ENCODE measurements around the gene OS9.

Gene OS9

GRCh38 chr12:57765698-57766463, 71.9 kb downstream of the OS9 start:
- Histone ChIP-seq H3K27me3 (peaks cover 0 to 48% of the 10 kb centered on the region in 2 donors), H3K4me3 (peak overlapping the region; percentile 26 to 50), H3K4me1 (peaks cover 0 to 35% (median 31%) of the 10 kb centered on the region in 4 donors), H3K36me3 (peaks cover 0 to 17% (median 12%) of the 10 kb centered on the region in 3 donors), H3K9me3 (no peaks in the 10 kb centered on the region), H3K27ac (no peak overlapping the region)
- no peak for TF ChIP-seq CTCF (IDR thresholded peaks at IDR 0.05)
- DNase-seq: peak in 1 of 2 donors; percentile 62
- intact Hi-C loops (cut with DNase I; ENCODE audit: low total_unique reads): no loop called here

- intact Hi-C loops (cut with DNase I; ENCODE audit: low total_unique reads): no loop called here
- H3K27ac ChIP-seq: no peak within 1 kb of the TSS
- peaks cover 0 to 43% (median 38%) of the 10 kb centered on the region in 4 donors for H3K4me1 ChIP-seq
- DNase-seq: peak in 1 of 2 donors; percentile 70
- peaks cover 0 to 17% (median 12%) of the 10 kb centered on the region in 3 donors for H3K36me3 ChIP-seq
- H3K4me3 ChIP-seq: peak within 1 kb of the TSS; percentile 26 to 50
- no peak for TF ChIP-seq CTCF (IDR thresholded peaks at IDR 0.05)
- H3K27me3 ChIP-seq: peaks cover 0 to 45% of the 10 kb centered on the region in 2 donors
- H3K9me3 ChIP-seq: no peaks in the 10 kb centered on the region
Observed at GRCh38 chr12:57766464-57767304, 72.8 kb downstream of the OS9 start, which contains the start of gene CYP27B1. Gene CYP27B1 (minus strand): TSS chr12:57767078. CDS start chr12:57767041, 37 bp downstream.

GRCh38 chr12:57767305-57767698, 73.4 kb downstream of the OS9 start:
- TF ChIP-seq CTCF (IDR thresholded peaks at IDR 0.05): no peak
- H3K4me3 ChIP-seq: peak overlapping the region in 1 of 2 donors; percentile 50
- no peak for DNase-seq
- peaks cover 0 to 44% (median 39%) of the 10 kb centered on the region in 4 donors for H3K4me1 ChIP-seq
- no peaks in the 10 kb centered on the region for H3K9me3 ChIP-seq
- no peak overlapping the region for H3K27ac ChIP-seq
- intact Hi-C loops (cut with DNase I; ENCODE audit: low total_unique reads): no loop called here
- H3K36me3 ChIP-seq: peaks cover 0 to 17% (median 12%) of the 10 kb centered on the region in 3 donors
- H3K27me3 ChIP-seq: peaks cover 0 to 39% of the 10 kb centered on the region in 2 donors

GRCh38 chr12:57767876-57768275, 73.9 kb downstream of the OS9 start:
- Histone ChIP-seq H3K4me3 (no peak overlapping the region), H3K27me3 (peaks cover 0 to 33% of the 10 kb centered on the region in 2 donors), H3K9me3 (no peaks in the 10 kb centered on the region), H3K36me3 (peaks cover 0 to 17% (median 12%) of the 10 kb centered on the region in 3 donors), H3K27ac (no peak overlapping the region), H3K4me1 (peaks cover 0 to 44% (median 39%) of the 10 kb centered on the region in 4 donors)
- peak in 1 of 2 donors; percentile 42 for DNase-seq
- TF ChIP-seq CTCF (IDR thresholded peaks at IDR 0.05): no peak
- intact Hi-C loops (cut with DNase I; ENCODE audit: low total_unique reads): no loop called here

GRCh38 chr12:57769594-57769993, 75.7 kb downstream of the OS9 start:
- Histone ChIP-seq H3K27ac (no peak overlapping the region), H3K27me3 (peaks cover 0 to 16% of the 10 kb centered on the region in 2 donors), H3K9me3 (no peaks in the 10 kb centered on the region), H3K36me3 (peaks cover 0 to 17% (median 12%) of the 10 kb centered on the region in 3 donors), H3K4me3 (no peak overlapping the region), H3K4me1 (peaks cover 0 to 50% (median 43%) of the 10 kb centered on the region in 4 donors)
- TF ChIP-seq CTCF (IDR thresholded peaks at IDR 0.05): no peak
- DNase-seq: no peak
- intact Hi-C loops (cut with DNase I; ENCODE audit: low total_unique reads): no loop called here
